Suprapubic skin (tissue), 4 donors: Measurements from ENCODE around the gene IVL.

ENCODE experiments used
- POLR2A ChIP-seq, 2 donors: fragments of 450-650 bp; IDR thresholded peaks; one replicate each; pipeline ENCODE4 v1.6.1; 2017; ENCODE audit warnings: antibody characterized with exemption in 2 of 2, mild to moderate bottlenecking in 2 of 2, moderate library complexity in 2 of 2
- POLR2AphosphoS5 ChIP-seq, 3 donors: sonication (generic); formaldehyde crosslinking; IDR thresholded peaks; one replicate each; pipeline ENCODE4 v1.6.1; 2017; ENCODE audit warnings: antibody characterized with exemption in 3 of 3
- TF ChIP-seq, protein P1 (sequence below), 2 donors: fragments of 200-600 bp in 1 of 2; fragments of 450-650 bp in 1 of 2; sonication (generic) in 1 of 2; IDR thresholded peaks; one replicate each; pipeline ENCODE4 v1.5.1; 2016 to 2019; ENCODE audit warnings: antibody characterized with exemption in 2 of 2, mild to moderate bottlenecking in 1 of 2, moderate library complexity in 1 of 2

DNA sequence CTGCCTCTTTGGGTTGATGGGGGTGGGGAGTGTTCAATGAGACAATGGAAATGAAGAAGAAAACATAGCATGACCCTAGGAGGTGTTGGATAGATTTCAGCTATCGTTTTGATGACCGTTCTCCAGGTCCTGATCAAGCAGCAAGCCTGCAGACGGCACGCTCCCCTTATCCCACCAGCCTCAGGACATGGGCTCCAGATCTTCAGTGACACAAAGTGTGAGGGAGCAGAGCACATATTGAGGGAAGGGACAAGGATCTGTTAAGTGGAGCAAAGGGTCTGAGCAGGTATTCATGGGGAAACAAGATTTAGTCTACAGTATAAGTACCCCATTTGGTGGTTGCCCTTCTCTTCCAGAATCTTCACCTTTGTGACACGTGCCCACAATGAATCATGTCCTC lies 43.4 kb downstream of the IVL start:
- TF ChIP-seq, protein P1, sequence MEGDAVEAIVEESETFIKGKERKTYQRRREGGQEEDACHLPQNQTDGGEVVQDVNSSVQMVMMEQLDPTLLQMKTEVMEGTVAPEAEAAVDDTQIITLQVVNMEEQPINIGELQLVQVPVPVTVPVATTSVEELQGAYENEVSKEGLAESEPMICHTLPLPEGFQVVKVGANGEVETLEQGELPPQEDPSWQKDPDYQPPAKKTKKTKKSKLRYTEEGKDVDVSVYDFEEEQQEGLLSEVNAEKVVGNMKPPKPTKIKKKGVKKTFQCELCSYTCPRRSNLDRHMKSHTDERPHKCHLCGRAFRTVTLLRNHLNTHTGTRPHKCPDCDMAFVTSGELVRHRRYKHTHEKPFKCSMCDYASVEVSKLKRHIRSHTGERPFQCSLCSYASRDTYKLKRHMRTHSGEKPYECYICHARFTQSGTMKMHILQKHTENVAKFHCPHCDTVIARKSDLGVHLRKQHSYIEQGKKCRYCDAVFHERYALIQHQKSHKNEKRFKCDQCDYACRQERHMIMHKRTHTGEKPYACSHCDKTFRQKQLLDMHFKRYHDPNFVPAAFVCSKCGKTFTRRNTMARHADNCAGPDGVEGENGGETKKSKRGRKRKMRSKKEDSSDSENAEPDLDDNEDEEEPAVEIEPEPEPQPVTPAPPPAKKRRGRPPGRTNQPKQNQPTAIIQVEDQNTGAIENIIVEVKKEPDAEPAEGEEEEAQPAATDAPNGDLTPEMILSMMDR (IDR thresholded peaks at IDR 0.05) = no peak
- TF ChIP-seq POLR2A (IDR thresholded peaks at IDR 0.05) (no peak), POLR2AphosphoS5 (IDR thresholded peaks at IDR 0.05) (no peak)
